Measurements from ENCODE around the gene SLC6A3.
"Not testable (repeated sequence)": the region's sequence is repeated elsewhere in the genome, so short reads cannot be mapped to it uniquely, and the experiment has no call there.

SLC6A3 gene

DNA sequence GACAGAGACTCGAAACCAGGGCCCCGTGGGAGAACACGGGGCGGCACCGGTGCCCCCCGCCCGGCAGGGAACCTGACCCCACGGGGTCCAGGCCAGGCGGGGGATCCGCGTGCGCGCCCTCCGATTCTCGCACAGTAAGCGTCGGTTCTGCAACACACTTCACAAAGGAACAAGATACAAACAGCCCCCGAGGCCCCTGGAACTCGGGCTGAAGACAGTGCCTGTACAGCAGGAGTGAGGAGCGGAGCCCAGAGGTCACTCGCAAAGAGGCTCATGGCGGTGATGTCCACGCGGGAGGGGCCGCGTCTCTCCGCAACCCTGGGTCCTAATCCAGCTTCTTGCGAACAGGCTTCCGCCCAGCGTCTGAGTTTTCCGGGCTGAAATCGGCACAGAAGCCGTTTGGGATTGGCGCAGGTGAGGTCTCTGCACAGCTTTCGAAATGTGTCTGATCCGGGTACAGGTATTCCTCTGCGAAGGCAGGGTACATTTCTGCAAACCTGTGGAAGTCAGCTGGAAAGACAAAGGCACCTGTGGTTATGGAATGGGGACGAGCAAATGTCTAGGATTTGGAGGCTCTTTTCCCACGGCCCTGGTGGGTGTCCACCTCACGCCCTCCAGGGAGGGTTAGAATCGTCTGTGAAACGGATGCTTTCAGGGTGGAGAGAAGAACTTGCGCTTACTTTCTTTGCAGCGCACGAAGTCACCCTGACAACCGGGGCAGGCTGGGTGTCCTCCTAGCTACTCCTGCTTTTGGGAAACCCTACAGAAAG is 18.3 kb upstream of the SLC6A3 start:
- DNase-seq = no peak

DNA sequence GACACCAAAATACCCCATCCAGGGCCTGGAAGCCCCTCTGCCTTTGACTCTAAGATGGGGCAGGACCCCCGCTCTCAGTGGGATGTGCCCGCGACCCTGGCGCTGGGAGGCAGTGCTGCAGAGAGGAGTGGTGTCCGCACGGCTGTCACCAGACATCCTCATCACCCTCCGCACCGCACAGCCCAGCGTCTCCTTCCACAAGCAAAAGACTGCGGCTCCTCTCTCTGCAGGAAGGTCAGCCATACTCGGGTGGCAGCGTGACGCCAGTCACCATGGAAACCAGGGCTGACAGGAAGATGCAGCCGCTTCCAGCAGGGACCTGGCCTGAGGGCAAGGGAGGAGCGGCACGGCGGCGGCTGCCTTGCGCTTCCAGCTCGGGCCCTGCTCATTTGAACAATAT is 17.1 kb upstream of the SLC6A3 start:
- DNase-seq = no peak

GRCh38 chr5:1461396-1461795 is 16.2 kb upstream of the SLC6A3 start:
- no peak for DNase-seq

GRCh38 chr5:1460054-1460682 is 14.9 kb upstream of the SLC6A3 start:
- DNase-seq = no peak

- not testable (repeated sequence) for DNase-seq
Observed at GRCh38 chr5:1459435-1459834, 14.2 kb upstream of the SLC6A3 start.

DNA sequence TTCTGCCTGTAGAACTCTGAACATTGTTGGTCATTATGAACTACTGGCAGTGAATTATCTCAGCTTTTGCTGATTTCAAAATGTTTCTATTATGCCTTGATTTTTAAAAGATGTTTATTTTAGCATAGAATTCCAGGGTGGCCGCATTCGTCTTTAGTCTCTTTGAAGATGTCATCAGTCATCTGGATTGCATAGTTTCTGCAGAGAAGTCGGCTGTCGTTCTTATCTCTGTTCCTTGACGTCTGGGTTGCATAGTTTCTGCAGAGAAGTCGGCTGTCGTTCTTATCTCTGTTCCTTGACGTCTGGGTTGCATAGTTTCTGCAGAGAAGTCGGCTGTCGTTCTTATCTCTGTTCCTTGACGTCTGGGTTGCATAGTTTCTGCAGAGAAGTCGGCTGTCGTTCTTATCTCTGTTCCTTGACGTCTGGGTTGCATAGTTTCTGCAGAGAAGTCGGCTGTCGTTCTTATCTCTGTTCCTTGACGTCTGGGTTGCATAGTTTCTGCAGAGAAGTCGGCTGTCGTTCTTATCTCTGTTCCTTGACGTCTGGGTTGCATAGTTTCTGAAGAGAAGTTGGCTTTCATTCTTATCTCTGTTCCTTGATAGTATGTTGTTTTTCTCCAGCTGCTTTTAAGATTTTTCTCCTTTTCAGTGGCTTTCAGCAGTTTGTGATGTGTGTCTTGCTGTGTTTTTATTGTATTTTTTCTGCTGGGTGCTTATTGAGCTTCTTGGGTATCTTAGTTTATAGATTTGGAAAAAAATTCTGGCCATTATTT is 11.1 kb upstream of the SLC6A3 start:
- DNase-seq = not testable (repeated sequence)

DNA sequence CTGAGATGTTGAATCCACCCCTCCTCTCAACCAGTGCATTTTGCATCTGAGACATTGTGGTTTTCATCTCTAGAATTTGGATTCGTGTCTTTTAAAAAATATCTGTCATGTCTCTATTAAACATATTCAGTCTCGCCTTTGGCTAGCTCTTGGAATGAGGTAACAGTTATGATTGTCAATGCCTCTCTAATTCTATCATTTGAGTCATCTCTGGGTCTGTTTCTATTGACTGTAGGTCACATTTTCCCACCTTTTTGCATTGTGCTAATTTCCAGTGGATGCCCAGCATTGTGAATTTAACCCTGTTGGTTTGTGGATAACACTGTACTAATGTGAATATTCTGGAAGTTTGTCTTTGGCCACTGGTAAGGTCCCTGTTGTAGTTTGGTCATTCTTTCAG is 8.4 kb upstream of the SLC6A3 start:
- no peak for DNase-seq

- DNase-seq = no peak
Observed at GRCh38 chr5:1449081-1449630, 3.9 kb upstream of the SLC6A3 start.

- DNase-seq = no peak
Observed at GRCh38 chr5:1448511-1449011, 3.3 kb upstream of the SLC6A3 start.

GRCh38 chr5:1447671-1448361 is 2.6 kb upstream of the SLC6A3 start:
- peak; percentile 49 for DNase-seq

DNA sequence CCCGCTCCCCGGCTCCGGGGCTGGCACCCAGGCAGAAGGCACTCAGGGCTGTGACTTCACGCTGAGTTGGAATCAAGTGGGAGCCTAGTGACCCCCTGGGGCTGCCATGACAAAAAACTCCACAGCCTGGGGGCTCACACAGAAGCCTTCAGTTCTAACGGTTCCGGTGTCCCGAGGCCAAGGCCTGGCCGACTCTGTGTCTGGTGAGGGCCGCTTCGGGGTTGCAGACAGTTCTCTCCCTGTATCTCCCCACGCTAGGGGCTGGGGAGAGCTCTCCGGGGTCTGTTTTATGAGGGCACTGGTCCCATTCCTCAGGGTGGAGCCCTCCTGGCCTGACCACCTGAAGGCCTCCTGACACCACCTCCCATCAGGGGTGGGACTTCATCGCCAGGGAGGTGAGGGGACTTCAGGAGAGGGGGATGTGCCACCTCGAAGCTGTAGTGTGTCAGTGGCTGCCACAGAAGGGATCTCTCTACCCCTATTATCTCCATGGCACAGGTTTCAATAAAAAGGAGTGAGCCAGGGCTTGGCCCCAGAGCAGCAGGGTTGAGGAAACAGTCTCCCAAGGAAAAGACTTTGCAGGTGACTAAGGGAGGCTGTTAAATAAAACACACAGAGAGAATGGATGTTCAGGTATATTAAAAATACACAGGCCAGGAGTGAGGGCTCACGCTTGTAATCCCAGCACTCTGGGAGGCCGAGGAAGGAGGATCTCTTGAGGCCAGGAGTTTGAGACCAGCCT is 1.5 kb upstream of the SLC6A3 start:
- no peak for DNase-seq

- no peak for DNase-seq
Observed at GRCh38 chr5:1445689-1446601, 705 bp upstream of the SLC6A3 start.

DNA sequence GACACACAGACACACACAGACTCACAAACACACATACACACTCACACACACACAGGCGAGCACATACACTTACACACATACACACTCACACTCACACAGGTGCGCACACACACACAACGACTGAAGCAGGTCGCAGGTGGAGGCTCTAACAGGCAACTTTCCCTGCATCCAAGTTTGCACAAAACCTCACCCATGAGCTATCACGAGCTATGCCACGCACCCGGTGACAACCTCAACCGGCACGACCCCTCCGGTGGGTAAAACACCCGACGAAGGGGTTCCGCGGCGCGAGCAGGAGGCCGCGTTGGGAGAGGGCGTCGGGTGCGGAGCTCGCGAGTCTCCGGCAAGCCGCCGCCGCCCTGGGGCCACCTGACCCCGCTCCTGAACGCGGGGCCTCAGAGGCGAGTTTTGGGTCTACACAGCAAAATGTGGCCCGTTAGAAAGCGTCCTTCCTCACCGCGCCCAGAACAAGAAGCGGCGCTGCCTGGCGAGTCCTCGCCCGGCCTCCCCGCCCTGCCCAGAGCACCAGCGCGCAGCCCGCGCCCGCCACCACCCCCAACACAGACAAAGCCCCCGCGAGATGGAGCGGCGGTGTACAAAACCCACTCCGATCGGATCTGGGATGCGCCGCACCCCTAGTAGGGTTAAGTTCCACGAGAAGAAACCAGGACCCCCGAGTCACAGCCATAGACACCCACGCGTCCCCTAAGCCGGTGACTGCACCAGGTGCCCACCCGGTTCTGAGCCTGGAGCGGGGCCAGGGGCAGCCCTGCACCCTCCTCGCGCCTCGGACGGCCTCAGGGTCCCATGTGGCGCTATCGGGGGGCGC is 665 bp downstream of the SLC6A3 start:
- no peak for DNase-seq

- no peak for DNase-seq
Observed at GRCh38 chr5:1443991-1444360, 1.3 kb downstream of the SLC6A3 start.

- DNase-seq = no peak
Observed at GRCh38 chr5:1443171-1443570, 2.1 kb downstream of the SLC6A3 start.

DNA sequence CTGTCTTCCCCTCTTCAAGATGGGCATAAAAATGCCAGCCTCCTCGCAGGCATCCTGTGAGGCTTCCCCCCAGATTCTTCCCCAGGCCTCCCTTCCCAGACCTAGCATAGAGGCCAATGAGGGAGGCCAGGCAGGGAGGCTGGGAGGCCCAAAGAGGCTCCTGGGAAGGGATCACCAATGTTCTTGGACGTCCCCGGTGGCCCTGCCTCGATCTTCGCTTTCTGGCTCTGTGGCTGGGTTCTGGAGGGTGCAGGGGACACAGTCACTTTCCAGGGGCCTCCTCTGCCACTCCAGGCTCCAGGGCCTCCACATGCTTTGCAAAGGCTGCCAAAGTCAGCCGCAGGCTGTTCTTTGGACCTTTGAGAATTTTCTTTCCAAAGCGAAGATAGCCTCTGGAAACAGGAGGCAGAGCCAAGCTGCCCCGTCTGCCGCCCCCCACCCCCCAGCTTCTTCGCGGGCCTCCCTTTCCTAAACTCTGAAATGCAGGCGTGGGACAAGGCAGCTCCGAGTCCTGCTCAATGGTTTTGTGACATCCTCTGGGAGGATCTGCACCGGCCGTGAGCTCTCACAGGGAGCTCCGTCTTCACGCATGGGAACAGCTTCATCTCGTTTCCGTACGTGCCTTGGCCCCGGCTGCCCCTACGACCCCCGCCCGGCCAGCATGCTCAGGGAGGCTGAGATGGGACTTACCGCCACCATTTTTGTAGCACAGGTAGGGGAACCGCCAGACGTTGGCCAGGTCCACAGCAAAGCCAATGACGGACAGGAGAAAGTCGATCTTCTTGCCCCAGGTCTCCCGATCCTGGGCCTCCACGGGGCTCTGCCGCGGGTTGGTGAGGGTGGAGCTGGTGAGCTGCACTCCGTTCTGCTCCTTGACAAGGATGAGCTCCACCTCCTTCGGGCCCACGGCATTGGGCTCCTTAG is 2.8 kb downstream of the SLC6A3 start:
- no peak for DNase-seq

DNA sequence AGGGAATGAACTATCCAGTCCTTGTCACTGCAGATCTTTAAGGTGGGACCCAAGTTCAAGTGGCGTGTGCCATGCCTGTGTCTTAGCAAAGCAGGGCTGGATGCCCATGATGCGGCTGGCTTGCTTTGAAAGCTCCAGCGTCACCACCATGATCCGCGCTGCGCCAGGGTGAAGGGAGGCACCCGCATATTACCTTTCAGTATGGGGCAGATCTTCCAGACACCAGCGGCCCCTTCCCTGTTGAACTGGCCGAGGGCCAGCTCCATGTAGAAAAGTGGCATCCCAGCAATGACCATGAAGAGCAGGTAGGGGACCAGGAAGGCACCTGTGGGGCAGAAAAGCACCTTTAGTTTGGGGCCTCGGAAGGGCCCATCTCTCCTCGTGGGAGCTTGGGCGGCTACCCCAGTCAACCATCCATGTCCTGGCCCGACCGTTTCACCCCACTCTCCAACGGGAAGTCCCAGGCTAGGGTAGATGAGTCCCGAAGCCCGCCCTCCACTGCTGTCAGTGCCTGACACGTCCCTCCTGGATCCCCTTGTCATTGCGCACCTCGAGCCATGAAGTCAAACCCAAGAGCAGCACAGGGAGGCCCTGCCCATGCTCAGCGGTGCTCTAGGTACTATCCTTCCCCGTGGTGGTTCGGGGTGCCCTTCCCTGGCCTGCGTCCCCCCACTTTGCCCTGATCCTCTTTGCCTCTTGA is 3.9 kb downstream of the SLC6A3 start:
- DNase-seq = no peak

DNA sequence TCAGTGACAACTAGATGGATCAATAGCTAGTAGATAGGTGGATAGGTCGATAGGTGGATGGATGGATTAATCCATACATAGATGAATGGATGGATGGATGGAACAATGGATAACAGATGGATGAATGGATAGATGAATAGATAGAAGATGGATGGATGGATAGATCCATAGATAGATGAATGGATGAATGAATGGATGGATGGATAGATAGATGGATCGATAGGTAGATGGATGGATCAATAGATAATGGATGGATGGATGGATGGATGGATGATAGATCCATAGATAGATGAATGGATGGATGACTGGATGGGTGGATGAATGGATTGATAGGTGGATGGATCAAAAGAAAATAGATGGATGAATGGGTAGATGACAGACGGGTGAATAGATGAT is 5.1 kb downstream of the SLC6A3 start:
- no peak for DNase-seq
